Activated B cell treated with CpG ODN at 0.5 μM for 24 hours (primary cell): ENCODE results near the gene PARP16. TPM values are rescaled to one million over a fixed set of nuclear protein-coding genes. Genes with fewer than 3 reads are reported as not detected.

Source experiments
- ATAC-seq: fragments of 200-7000 bp; cut with Tn5 transposase; one replicate; pipeline ENCODE4 v1.10.0; 2021; ENCODE audit warnings: low read depth, mild to moderate bottlenecking, moderate library complexity
- CTCF ChIA-PET: fragments of 350-600 bp; sonication (Branson Sonifier 250); formaldehyde crosslinking; loops from one replicate; lab custom pipeline; 2021; ENCODE audit warnings: antibody characterized with exemption; lab: Charles Lee
- POLR2A ChIA-PET: fragments of 350-600 bp; sonication (Branson Sonifier 250); formaldehyde crosslinking; loops from one replicate; lab custom pipeline; 2021; ENCODE audit warnings: antibody characterized with exemption; lab: Charles Lee
- DNase-seq: peaks from one replicate; pipeline ENCODE4 v3.0.0; 2022
- H3K27ac Mint-ChIP-seq: one replicate; pipeline ENCODE4 v1.8.0; 2020; ENCODE audit warnings: mixed read lengths
- H3K27me3 Mint-ChIP-seq: one replicate; pipeline ENCODE4 v1.8.0; 2021; ENCODE audit warnings: mixed read lengths
- H3K36me3 Mint-ChIP-seq: one replicate; pipeline ENCODE4 v1.8.0; 2021; ENCODE audit warnings: low read depth, mixed read lengths
- H3K4me1 Mint-ChIP-seq: one replicate; pipeline ENCODE4 v1.8.0; 2021; ENCODE audit warnings: mixed read lengths
- H3K4me3 Mint-ChIP-seq: one replicate; pipeline ENCODE4 v1.8.0; 2020; ENCODE audit warnings: mild to moderate bottlenecking, mixed read lengths
- H3K9me3 Mint-ChIP-seq: one replicate; pipeline ENCODE4 v1.8.0; 2020; ENCODE audit warnings: mixed read lengths
- intact Hi-C: fragments of 100-400 bp; cut with micrococcal nuclease; formaldehyde crosslinking; loops from one replicate; pipeline ENCODE4 v1.15.1; 2024
- total RNA-seq: library from RNA; stranded (reverse); gene quantifications from 2 replicates; pipeline ENCODE4 v1.2.3, GENCODE V29; 2022
- TF ChIP-seq, protein P1 (sequence below): fragments of 200-600 bp; IDR thresholded peaks from one replicate; pipeline ENCODE4 v1.8.0; 2022; ENCODE audit warnings: antibody characterized with exemption, mild to moderate bottlenecking

The PARP16 gene
- total RNA-seq, 1 donor from 2014 or later, result 11.5 TPM

GRCh38 chr15:65259367-65259797, 27.3 kb downstream of the PARP16 start:
- ChIA-PET CTCF (no interaction called here), POLR2A (no interaction called here)
- Mint-ChIP-seq H3K36me3 (peaks cover 75% of the 10 kb centered on the region), H3K4me3 (no peak overlapping the region), H3K27ac (no peak overlapping the region), H3K4me1 (no peaks in the 10 kb centered on the region), H3K27me3 (no peaks in the 10 kb centered on the region), H3K9me3 (no peaks in the 10 kb centered on the region)
- TF ChIP-seq, protein P1, sequence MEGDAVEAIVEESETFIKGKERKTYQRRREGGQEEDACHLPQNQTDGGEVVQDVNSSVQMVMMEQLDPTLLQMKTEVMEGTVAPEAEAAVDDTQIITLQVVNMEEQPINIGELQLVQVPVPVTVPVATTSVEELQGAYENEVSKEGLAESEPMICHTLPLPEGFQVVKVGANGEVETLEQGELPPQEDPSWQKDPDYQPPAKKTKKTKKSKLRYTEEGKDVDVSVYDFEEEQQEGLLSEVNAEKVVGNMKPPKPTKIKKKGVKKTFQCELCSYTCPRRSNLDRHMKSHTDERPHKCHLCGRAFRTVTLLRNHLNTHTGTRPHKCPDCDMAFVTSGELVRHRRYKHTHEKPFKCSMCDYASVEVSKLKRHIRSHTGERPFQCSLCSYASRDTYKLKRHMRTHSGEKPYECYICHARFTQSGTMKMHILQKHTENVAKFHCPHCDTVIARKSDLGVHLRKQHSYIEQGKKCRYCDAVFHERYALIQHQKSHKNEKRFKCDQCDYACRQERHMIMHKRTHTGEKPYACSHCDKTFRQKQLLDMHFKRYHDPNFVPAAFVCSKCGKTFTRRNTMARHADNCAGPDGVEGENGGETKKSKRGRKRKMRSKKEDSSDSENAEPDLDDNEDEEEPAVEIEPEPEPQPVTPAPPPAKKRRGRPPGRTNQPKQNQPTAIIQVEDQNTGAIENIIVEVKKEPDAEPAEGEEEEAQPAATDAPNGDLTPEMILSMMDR, result no peak
- ATAC-seq (no peak), DNase-seq (no peak)
- intact Hi-C loops, result no loop called here

DNA sequence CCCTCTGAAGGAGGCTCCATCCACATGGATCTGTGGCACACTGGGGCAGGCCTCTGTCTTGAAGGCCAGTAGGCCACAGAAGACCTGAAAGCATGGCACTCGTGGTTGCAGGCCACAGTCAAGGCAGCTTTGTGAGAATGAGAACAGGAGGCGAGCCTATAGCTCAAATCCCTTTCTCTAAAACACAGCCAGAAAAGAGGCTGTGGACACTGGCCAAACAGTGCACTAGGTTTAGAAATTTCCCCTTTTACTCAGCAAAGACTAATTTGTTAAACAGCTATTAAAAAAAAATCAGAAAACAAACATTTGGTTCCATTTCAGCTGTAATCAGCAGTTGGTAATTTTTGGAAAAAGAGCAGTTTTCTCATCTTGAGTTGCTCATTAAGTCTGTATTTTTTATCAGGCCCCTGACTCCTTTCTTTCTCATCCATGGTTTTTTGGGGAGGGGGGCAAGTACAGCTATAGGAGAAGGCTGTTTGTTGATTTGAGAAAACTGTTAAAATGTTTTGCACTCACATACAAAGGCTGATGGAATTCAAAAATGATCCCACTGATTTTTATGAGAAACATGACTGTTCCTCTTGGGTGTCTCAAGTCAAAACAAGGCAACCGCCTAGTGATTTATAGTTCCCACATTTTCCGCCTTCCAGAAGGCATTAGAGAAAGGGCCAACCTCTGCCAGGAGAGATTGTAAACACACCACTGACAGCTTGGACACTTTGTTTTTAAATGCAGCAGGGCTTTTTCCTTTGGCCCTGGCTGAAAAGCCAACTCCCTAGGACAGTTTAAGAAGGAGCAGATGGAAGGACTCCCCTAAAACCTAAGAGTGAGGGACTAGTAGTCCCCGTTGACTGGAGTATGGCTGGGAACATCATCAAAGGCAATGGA, 28.1 kb downstream of the PARP16 start:
- Mint-ChIP-seq H3K9me3 (no peaks in the 10 kb centered on the region), H3K27ac (no peak overlapping the region), H3K27me3 (no peaks in the 10 kb centered on the region), H3K4me1 (no peaks in the 10 kb centered on the region), H3K36me3 (peaks cover 79% of the 10 kb centered on the region), H3K4me3 (no peak overlapping the region)
- TF ChIP-seq, protein P1, result no peak
- intact Hi-C loops, result no loop called here
- ChIA-PET POLR2A (interaction anchor here (0.6 kb wide), 1 partner anchor 510 kb away, joined by 4 read pairs; no protein-coding TSS in a partner anchor), CTCF (no interaction called here)
- DNase-seq (no peak), ATAC-seq (no peak)

DNA sequence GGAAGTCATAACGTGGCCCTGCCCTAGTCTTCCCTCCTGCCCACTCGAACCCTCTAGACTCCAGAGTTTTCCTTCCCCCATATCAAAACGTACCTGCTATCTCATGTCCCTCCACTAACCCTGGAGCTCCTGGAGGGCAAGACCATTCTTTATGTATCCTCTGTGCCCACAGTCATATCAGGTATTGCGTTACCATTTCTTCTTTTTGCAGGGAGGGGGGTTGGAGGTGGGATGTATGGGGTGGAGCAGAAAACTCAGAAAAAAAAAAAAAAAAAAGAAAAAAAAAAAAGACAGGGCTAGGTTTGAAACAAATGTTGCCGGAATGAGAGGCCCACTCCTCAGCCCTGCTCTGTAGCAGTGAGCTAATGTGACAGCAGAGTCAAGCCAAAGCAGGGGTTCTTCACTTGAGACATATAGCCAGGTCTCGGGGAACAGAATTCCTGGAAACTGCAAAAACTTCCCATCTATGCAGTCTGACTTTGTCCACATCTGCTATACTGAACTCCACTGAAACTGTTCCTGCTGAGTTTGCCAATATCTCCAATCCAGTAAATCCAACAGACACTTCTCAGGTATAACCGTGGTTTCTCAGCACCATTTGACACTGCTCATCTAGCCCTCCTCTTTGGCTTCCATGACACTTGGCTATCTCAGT, 31.1 kb downstream of the PARP16 start:
- Mint-ChIP-seq H3K27ac (no peak overlapping the region), H3K36me3 (peaks cover 54% of the 10 kb centered on the region), H3K4me3 (no peak overlapping the region), H3K27me3 (no peaks in the 10 kb centered on the region), H3K4me1 (no peaks in the 10 kb centered on the region), H3K9me3 (no peaks in the 10 kb centered on the region)
- ATAC-seq (no peak), DNase-seq (no peak)
- ChIA-PET POLR2A (interaction anchor here (0.8 kb wide), 1 partner anchor 940 kb away, joined by 4 read pairs; no protein-coding TSS in a partner anchor), CTCF (no interaction called here)
- intact Hi-C loops, result no loop called here
- TF ChIP-seq, protein P1, result no peak

GRCh38 chr15:65254758-65255157, 31.9 kb downstream of the PARP16 start:
- no peak overlapping the region for H3K27ac Mint-ChIP-seq
- DNase-seq, result no peak
- CTCF ChIA-PET, result no interaction called here
- no peaks in the 10 kb centered on the region for H3K4me1 Mint-ChIP-seq
- no peaks in the 10 kb centered on the region for H3K27me3 Mint-ChIP-seq
- no peak overlapping the region for H3K4me3 Mint-ChIP-seq
- H3K9me3 Mint-ChIP-seq, result no peaks in the 10 kb centered on the region
- POLR2A ChIA-PET, result no interaction called here
- no peak for ATAC-seq
- peaks cover 47% of the 10 kb centered on the region for H3K36me3 Mint-ChIP-seq
- TF ChIP-seq, protein P1, result no peak
- intact Hi-C loops, result no loop called here

GRCh38 chr15:65254356-65254755, 32.3 kb downstream of the PARP16 start:
- ATAC-seq (no peak), DNase-seq (no peak)
- no peak overlapping the region for H3K4me3 Mint-ChIP-seq
- H3K27me3 Mint-ChIP-seq, result no peaks in the 10 kb centered on the region
- CTCF ChIA-PET, result no interaction called here
- no peak overlapping the region for H3K27ac Mint-ChIP-seq
- H3K4me1 Mint-ChIP-seq, result peaks cover 2% of the 10 kb centered on the region
- intact Hi-C loops, result no loop called here
- TF ChIP-seq, protein P1, result no peak
- peaks cover 43% of the 10 kb centered on the region for H3K36me3 Mint-ChIP-seq
- POLR2A ChIA-PET, result interaction anchor here (0.6 kb wide), 1 partner anchor 1602 kb away, joined by 13 read pairs; no protein-coding TSS in a partner anchor
- no peaks in the 10 kb centered on the region for H3K9me3 Mint-ChIP-seq
